Astrocyte (in vitro differentiated cells and primary cell): ENCODE measurements around the gene FAM219A.

Source experiments
- EZH2 ChIP-seq: IDR thresholded peaks from 2 replicates; pipeline ENCODE4 v1.6.1; 2012; ENCODE audit warnings: mild to moderate bottlenecking, low read length, inconsistent platforms; ENCODE audit not compliant: insufficient read depth
- TF ChIP-seq, protein P1 (sequence below): IDR thresholded peaks from 2 replicates; pipeline ENCODE4 v1.5.1; 2011; ENCODE audit warnings: low read depth, mild to moderate bottlenecking, inconsistent platforms, low read length, moderate library complexity; ENCODE audit not compliant: insufficient read depth

DNA sequence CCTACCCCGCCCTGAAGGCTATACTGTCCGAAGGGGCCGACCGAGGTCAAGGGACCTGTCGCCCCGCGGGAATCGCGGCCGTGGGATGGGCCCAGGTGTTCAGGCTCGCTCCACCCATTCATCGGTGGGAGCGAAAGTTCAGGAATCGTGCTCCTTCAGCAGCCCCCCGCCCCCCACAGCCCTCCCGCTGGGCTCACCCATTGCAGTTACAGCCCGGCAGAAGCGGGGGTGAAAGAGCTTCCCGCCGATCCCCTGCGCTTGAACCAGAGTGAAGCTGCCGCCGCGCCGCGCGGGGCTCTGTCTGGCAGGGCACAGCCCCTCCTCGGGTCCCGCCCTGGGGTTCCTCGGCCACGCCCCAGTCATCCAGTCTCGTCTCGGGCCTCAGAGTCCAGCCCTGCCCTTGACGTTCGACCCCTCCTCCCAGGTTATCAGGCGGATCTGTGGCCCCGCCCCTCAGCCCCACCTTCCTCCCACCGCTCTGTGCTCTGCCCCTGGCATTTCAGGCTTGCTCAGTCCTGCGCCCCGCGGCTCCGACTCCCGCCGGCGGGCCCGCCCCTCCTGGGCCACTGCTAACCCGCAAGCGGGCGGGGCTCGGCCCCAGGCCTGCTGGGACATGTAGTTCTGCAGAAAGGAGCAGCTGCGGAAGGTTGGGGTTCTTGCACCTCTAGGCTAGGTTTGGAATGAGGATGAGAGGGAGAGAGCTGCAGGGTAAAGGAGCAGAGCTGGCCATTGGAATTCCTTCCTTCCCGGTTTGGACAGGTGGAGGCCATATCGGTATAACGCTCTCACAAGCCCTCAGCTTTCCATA, 81.6 kb downstream of the FAM219A start, which contains the start of gene MYORG:
- TF ChIP-seq, protein P1, sequence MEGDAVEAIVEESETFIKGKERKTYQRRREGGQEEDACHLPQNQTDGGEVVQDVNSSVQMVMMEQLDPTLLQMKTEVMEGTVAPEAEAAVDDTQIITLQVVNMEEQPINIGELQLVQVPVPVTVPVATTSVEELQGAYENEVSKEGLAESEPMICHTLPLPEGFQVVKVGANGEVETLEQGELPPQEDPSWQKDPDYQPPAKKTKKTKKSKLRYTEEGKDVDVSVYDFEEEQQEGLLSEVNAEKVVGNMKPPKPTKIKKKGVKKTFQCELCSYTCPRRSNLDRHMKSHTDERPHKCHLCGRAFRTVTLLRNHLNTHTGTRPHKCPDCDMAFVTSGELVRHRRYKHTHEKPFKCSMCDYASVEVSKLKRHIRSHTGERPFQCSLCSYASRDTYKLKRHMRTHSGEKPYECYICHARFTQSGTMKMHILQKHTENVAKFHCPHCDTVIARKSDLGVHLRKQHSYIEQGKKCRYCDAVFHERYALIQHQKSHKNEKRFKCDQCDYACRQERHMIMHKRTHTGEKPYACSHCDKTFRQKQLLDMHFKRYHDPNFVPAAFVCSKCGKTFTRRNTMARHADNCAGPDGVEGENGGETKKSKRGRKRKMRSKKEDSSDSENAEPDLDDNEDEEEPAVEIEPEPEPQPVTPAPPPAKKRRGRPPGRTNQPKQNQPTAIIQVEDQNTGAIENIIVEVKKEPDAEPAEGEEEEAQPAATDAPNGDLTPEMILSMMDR = no peak
- no peak for TF ChIP-seq EZH2
